Epithelial cell of esophagus (primary cell): ENCODE results near the gene CCDC8.

Source experiments
- DNase-seq: peaks from one replicate; pipeline ENCODE4 v3.0.0; 2010; ENCODE audit warnings: low read depth
- H3K4me3 ChIP-seq: 2 replicates; pipeline ENCODE4 v1.5.1; 2011; ENCODE audit warnings: mild to moderate bottlenecking, low read length, control low read depth
- CTCF ChIP-seq: IDR thresholded peaks from 2 replicates; pipeline ENCODE4 v1.5.1; 2011; ENCODE audit warnings: low read depth, mild to moderate bottlenecking, low read length, control low read depth, inconsistent platforms; ENCODE audit not compliant: insufficient read depth; ENCODE audit errors: missing control alignments

CCDC8 gene

GRCh38 chr19:46372901-46373490 is 40.4 kb downstream of the CCDC8 start:
- H3K4me3 ChIP-seq: no peak overlapping the region
- DNase-seq: peak; percentile 73
- TF ChIP-seq CTCF: peak; percentile 55

GRCh38 chr19:46371371-46371901 is 41.9 kb downstream of the CCDC8 start:
- peak; percentile 39 for DNase-seq
- no peak for TF ChIP-seq CTCF
- no peak overlapping the region for H3K4me3 ChIP-seq

- H3K4me3 ChIP-seq: no peak overlapping the region
- peak; percentile 95 for DNase-seq
- no peak for TF ChIP-seq CTCF
Measured at GRCh38 chr19:46369817-46370216, 43.5 kb downstream of the CCDC8 start.

- no peak overlapping the region for H3K4me3 ChIP-seq
- DNase-seq: no peak
- TF ChIP-seq CTCF: no peak
Measured at GRCh38 chr19:46368116-46368515, 45.2 kb downstream of the CCDC8 start.

GRCh38 chr19:46367426-46367825 is 45.9 kb downstream of the CCDC8 start:
- H3K4me3 ChIP-seq: no peak overlapping the region
- no peak for TF ChIP-seq CTCF
- DNase-seq: no peak

GRCh38 chr19:46366620-46367292 is 46.6 kb downstream of the CCDC8 start:
- DNase-seq: no peak
- no peak for TF ChIP-seq CTCF
- no peak overlapping the region for H3K4me3 ChIP-seq
